BLaER1 treated with 17β-estradiol and CSF1 and Interleukin-3, amounts not matched to agents 10 nM and 100 nM (cell line): ENCODE data around the gene PSTPIP2.
A peak's percentile ranks its signal among the peaks of the same experiment; 100 is the strongest.
"Not testable (repeated sequence)": the region's sequence is repeated elsewhere in the genome, so short reads cannot be mapped to it uniquely, and the experiment has no call there.

Experiments used
- H3K27ac ChIP-seq, 11 experiments: shearing (Covaris generic); formaldehyde crosslinking; 2 replicates each; pipeline ENCODE4 v1.8.1; 2022
- H3K27me3 ChIP-seq, 11 experiments: shearing (Covaris generic); formaldehyde crosslinking; 2 replicates each; pipeline ENCODE4 v1.8.1; 2022
- H3K36me3 ChIP-seq, 11 experiments: shearing (Covaris generic); formaldehyde crosslinking; 2 replicates each; pipeline ENCODE4 v1.8.1; 2022
- H3K4me1 ChIP-seq, 10 experiments: shearing (Covaris generic); formaldehyde crosslinking; 2 replicates each; pipeline ENCODE4 v1.8.1; 2022
- H3K4me2 ChIP-seq, 11 experiments: shearing (Covaris generic); formaldehyde crosslinking; 2 replicates each; pipeline ENCODE4 v1.8.1; 2022
- H3K4me3 ChIP-seq, 10 experiments: shearing (Covaris generic); formaldehyde crosslinking; 2 replicates each; pipeline ENCODE4 v1.8.1; 2022
- H3K9ac ChIP-seq, 11 experiments: shearing (Covaris generic); formaldehyde crosslinking; 2 replicates each; pipeline ENCODE4 v1.8.1; 2022
- H3K9me3 ChIP-seq, 11 experiments: shearing (Covaris generic); formaldehyde crosslinking; replicated peaks in 1 of 11; 2 replicates each; pipeline ENCODE4 v1.8.1; 2022
- H4K20me1 ChIP-seq, 11 experiments: shearing (Covaris generic); formaldehyde crosslinking; 2 replicates each; pipeline ENCODE4 v1.8.1; 2022
- Cebpa-rat ChIP-seq, 11 experiments: shearing (Covaris generic); IDR thresholded peaks; 2 replicates each; pipeline ENCODE4 v1.8.1; 2022

Gene PSTPIP2

DNA sequence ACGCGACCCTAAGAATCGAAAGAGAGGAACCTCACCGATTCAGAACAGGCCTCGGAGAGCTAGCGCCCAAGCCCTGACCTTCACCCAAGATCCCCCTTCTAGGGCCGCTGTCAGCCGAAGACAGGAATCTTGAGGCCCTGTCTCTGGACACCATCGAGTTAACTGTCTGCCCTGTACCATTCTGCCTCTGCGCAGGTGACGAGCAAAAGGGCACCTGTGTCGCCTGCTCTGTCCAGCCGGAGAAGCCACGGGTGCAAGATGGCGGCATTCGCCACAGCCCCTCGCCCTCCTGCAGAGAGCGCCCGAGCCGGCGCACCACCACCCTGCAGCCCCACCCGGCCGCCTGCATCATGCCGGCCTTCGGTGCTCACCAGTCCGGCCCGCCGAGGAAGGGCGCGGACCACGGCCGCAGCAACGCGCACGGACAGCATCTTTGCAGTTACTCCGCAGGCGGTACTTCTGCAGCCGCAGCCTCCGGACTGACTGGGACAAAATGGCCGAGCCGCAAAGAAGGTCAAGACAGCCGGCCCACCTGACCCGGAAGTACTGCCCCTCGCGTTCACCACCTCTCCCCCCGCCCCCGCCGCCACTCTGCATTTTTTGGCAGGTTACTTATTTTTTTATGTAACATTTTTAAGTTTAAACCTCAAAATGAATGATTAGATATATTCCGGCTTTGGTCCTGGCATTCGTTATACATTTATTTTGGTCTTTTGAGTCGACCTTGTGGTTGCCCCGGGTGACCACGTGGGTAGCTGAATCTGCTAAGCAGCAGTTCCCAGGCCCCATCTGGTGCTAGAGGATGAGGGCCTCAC, 25.9 kb upstream of the PSTPIP2 start, which contains the start of gene ATP5F1A:
Gene ATP5F1A, minus strand, starts transcription at position 496 of the 815 bp plus-strand sequence. Its CDS starts 65 bp downstream, at position 431.
- no peaks in the 10 kb centered on the region for H3K27me3 ChIP-seq
- no peak for TF ChIP-seq Cebpa-rat (IDR thresholded peaks at IDR 0.05)

GRCh38 chr18:46097431-46097800, 25.4 kb upstream of the PSTPIP2 start:
- Histone ChIP-seq H3K4me3 (peak overlapping the region; percentile 71 to 98 (median 87)), H3K9me3 (no peaks in the 10 kb centered on the region), H3K4me2 (peak overlapping the region; percentile 72 to 95 (median 87)), H3K27me3 (no peaks in the 10 kb centered on the region), H3K9ac (peak overlapping the region; percentile 86 to 95 (median 91)), H3K27ac (peak overlapping the region; percentile 71 to 92 (median 90)), H4K20me1 (peaks cover 23 to 53% (median 41%) of the 10 kb centered on the region in 11 experiments; a peak in 21 of 22 replicates), H3K36me3 (peaks cover 32 to 43% (median 38%) of the 10 kb centered on the region in 11 experiments), H3K4me1 (peaks cover 21 to 37% (median 31%) of the 10 kb centered on the region in 10 experiments; a peak in 19 of 20 replicates)
- TF ChIP-seq Cebpa-rat (IDR thresholded peaks at IDR 0.05) = no peak

More for the DNA sequence above, 25.9 kb upstream of the PSTPIP2 start, which contains the start of gene ATP5F1A:
- peaks cover 19 to 47% (median 35%) of the 10 kb centered on the region in 11 experiments; a peak in 21 of 22 replicates for H4K20me1 ChIP-seq
- peak within 1 kb of the TSS; percentile 72 to 95 (median 87) for H3K4me2 ChIP-seq
- H3K9me3 ChIP-seq = no peaks in the 10 kb centered on the region
- peaks cover 21 to 37% (median 31%) of the 10 kb centered on the region in 10 experiments; a peak in 19 of 20 replicates for H3K4me1 ChIP-seq
- peaks cover 26 to 37% (median 33%) of the 10 kb centered on the region in 11 experiments for H3K36me3 ChIP-seq
- peak within 1 kb of the TSS; percentile 86 to 95 (median 91) for H3K9ac ChIP-seq
- peak within 1 kb of the TSS; percentile 71 to 98 (median 87) for H3K4me3 ChIP-seq
- peak within 1 kb of the TSS; percentile 71 to 92 (median 90) for H3K27ac ChIP-seq

GRCh38 chr18:46096651-46097300, 24.7 kb upstream of the PSTPIP2 start:
- peaks cover 29 to 59% (median 47%) of the 10 kb centered on the region in 11 experiments; a peak in 21 of 22 replicates for H4K20me1 ChIP-seq
- H3K4me1 ChIP-seq = peaks cover 21 to 37% (median 31%) of the 10 kb centered on the region in 10 experiments; a peak in 19 of 20 replicates
- H3K27me3 ChIP-seq = no peaks in the 10 kb centered on the region
- TF ChIP-seq Cebpa-rat (IDR thresholded peaks at IDR 0.05) = no peak
- peak overlapping the region; percentile 86 to 95 (median 91) for H3K9ac ChIP-seq
- peak overlapping the region; percentile 71 to 92 (median 90); a peak in 21 of 22 replicates for H3K27ac ChIP-seq
- peak overlapping the region; percentile 71 to 98 (median 87) for H3K4me3 ChIP-seq
- H3K36me3 ChIP-seq = peaks cover 38 to 49% (median 45%) of the 10 kb centered on the region in 11 experiments
- peak overlapping the region; percentile 72 to 95 (median 87) for H3K4me2 ChIP-seq
- H3K9me3 ChIP-seq = no peaks in the 10 kb centered on the region

GRCh38 chr18:46095532-46095931, 23.5 kb upstream of the PSTPIP2 start:
- Histone ChIP-seq H3K4me3 (peak overlapping the region in 1 of 10 experiments; percentile 5; a peak in 3 of 20 replicates), H4K20me1 (peaks cover 33 to 71% (median 59%) of the 10 kb centered on the region in 11 experiments; a peak in 21 of 22 replicates), H3K27ac (no peak overlapping the region; a peak in 1 of 22 replicates), H3K9ac (no peak overlapping the region), H3K36me3 (peaks cover 51 to 62% (median 57%) of the 10 kb centered on the region in 11 experiments), H3K27me3 (no peaks in the 10 kb centered on the region), H3K9me3 (no peaks in the 10 kb centered on the region), H3K4me1 (peaks cover 21 to 37% (median 31%) of the 10 kb centered on the region in 10 experiments; a peak in 19 of 20 replicates), H3K4me2 (peak overlapping the region; percentile 72 to 95 (median 87); a peak in 19 of 22 replicates)
- no peak for TF ChIP-seq Cebpa-rat (IDR thresholded peaks at IDR 0.05)

GRCh38 chr18:46088501-46088900, 16.4 kb upstream of the PSTPIP2 start:
- H3K27me3 ChIP-seq, H3K4me1 ChIP-seq, H3K4me3 ChIP-seq, H3K27ac ChIP-seq, H3K4me2 ChIP-seq, H3K9me3 ChIP-seq, H3K9ac ChIP-seq: not testable (repeated sequence)
- H3K36me3 ChIP-seq = peaks cover 100% of the 10 kb centered on the region in 11 experiments
- H4K20me1 ChIP-seq = peaks cover 29 to 100% (median 95%) of the 10 kb centered on the region in 11 experiments; a peak in 21 of 22 replicates

DNA sequence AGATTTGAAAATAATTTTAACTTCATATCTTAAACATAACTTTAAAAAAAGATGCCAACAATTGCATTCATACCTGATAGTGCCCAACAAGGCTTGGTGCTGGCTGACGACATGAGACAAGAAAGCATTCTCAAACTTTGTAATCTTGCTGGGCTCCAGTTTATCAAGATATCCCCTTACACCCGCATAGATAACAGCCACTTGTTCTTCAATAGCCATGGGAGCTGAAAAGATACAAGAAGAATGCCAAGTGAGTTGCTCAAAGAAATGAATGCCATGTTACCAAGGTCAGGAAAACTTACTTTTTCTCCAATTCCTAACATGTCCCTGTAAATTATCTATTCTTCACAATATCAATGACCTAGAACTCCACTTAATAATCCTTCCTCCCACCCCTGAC, 12.4 kb upstream of the PSTPIP2 start:
- H4K20me1 ChIP-seq = peaks cover 10 to 92% (median 75%) of the 10 kb centered on the region in 11 experiments; a peak in 21 of 22 replicates
- no peak overlapping the region for H3K27ac ChIP-seq
- H3K9me3 ChIP-seq = no peaks in the 10 kb centered on the region
- no peak overlapping the region for H3K4me3 ChIP-seq
- no peak overlapping the region for H3K4me2 ChIP-seq
- no peak for TF ChIP-seq Cebpa-rat (IDR thresholded peaks at IDR 0.05)
- H3K27me3 ChIP-seq = no peaks in the 10 kb centered on the region
- no peaks in the 10 kb centered on the region for H3K4me1 ChIP-seq
- peaks cover 99 to 100% (median 100%) of the 10 kb centered on the region in 11 experiments for H3K36me3 ChIP-seq
- no peak overlapping the region for H3K9ac ChIP-seq

- TF ChIP-seq Cebpa-rat (IDR thresholded peaks at IDR 0.05) = no peak
- H3K27ac ChIP-seq = no peak overlapping the region
- H3K27me3 ChIP-seq = no peaks in the 10 kb centered on the region
- H3K36me3 ChIP-seq = peaks cover 78 to 90% (median 86%) of the 10 kb centered on the region in 11 experiments
- no peak overlapping the region for H3K4me3 ChIP-seq
- peaks cover 3 to 64% (median 49%) of the 10 kb centered on the region in 11 experiments; a peak in 21 of 22 replicates for H4K20me1 ChIP-seq
- no peaks in the 10 kb centered on the region for H3K9me3 ChIP-seq
- H3K4me1 ChIP-seq = no peaks in the 10 kb centered on the region
- no peak overlapping the region for H3K9ac ChIP-seq
- no peak overlapping the region for H3K4me2 ChIP-seq
These were observed 8.1 kb upstream of the PSTPIP2 start for GRCh38 chr18:46080156-46080555.

DNA sequence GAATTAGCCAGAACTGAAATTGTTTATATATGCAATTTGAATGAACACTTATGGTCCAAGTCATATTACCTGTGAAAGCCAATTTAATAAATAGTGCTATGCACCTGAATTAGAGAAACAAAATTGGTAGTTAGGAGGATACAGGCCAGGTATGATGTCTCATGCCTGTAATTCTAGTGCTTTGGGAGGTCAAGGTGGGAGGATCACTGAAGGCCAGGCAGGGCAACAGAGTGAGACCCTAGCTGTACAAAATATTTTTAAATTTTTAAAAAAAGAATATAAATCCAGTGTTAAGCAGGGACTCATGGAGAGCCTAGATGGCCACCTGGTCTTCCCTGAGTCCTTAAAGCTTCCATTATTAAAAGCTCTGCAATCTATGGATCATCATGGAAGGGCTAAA, 7.3 kb upstream of the PSTPIP2 start:
- Histone ChIP-seq H3K4me3 (no peak overlapping the region), H4K20me1 (peaks cover 2 to 64% (median 44%) of the 10 kb centered on the region in 11 experiments; a peak in 20 of 22 replicates), H3K4me2 (no peak overlapping the region), H3K27me3 (no peaks in the 10 kb centered on the region), H3K4me1 (no peaks in the 10 kb centered on the region), H3K36me3 (peaks cover 70 to 85% (median 78%) of the 10 kb centered on the region in 11 experiments), H3K9me3 (no peaks in the 10 kb centered on the region), H3K27ac (no peak overlapping the region), H3K9ac (no peak overlapping the region)
- no peak for TF ChIP-seq Cebpa-rat (IDR thresholded peaks at IDR 0.05)
